ENCODE data around the gene SNX5.

- TF ChIP-seq USF1 (IDR thresholded peaks at IDR 0.05) (no peak), REST (IDR thresholded peaks at IDR 0.05; ENCODE audit: low read depth) (no peak), FOXM1 (IDR thresholded peaks at IDR 0.05; ENCODE audit: borderline replicate concordance, low read depth) (no peak), YY1 (IDR thresholded peaks at IDR 0.05; ENCODE audit: low read depth) (no peak), RAD21 (IDR thresholded peaks at IDR 0.05; ENCODE audit: low read depth) (no peak), TAF1 (IDR thresholded peaks at IDR 0.05; ENCODE audit: low read depth) (no peak), CREB1 (IDR thresholded peaks at IDR 0.05; ENCODE audit: low read depth) (no peak), TCF12 (IDR thresholded peaks at IDR 0.05; ENCODE audit: low read depth) (no peak), CEBPB (IDR thresholded peaks at IDR 0.05) (no peak), EGR1 (IDR thresholded peaks at IDR 0.05) (no peak), NFIC (IDR thresholded peaks at IDR 0.05) (no peak), MAX (IDR thresholded peaks at IDR 0.05) (no peak), EP300 (IDR thresholded peaks at IDR 0.05; ENCODE audit: borderline replicate concordance) (no peak), ZBTB7A (IDR thresholded peaks at IDR 0.05; ENCODE audit: low read depth) (no peak)
Observed at GRCh38 chr20:18009116-18009515, 40.5 kb upstream of the SNX5 start.
